NCI-H345 (cell line): ENCODE results near the gene SDHC.
A peak's percentile ranks its signal among the peaks of the same experiment; 100 is the strongest.

Experiments used
- DNase-seq: peaks from one replicate; lab custom pipeline; 2025; lab: John Stamatoyannopoulos, UW

Gene SDHC, protein sequence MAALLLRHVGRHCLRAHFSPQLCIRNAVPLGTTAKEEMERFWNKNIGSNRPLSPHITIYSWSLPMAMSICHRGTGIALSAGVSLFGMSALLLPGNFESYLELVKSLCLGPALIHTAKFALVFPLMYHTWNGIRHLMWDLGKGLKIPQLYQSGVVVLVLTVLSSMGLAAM

GRCh38 chr1:161314201-161314981, at the start of gene SDHC:
TSS of gene SDHC (plus strand) at chr1:161314381. CDS start at chr1:161314406, 25 bp downstream.
- DNase-seq, result peak; percentile 92

- no peak for DNase-seq
Observed at GRCh38 chr1:161265305-161265704, 48.9 kb upstream of the SDHC start.

- no peak for DNase-seq
Observed at GRCh38 chr1:161266202-161266601, 48.0 kb upstream of the SDHC start.

- DNase-seq, result no peak
Observed at GRCh38 chr1:161266836-161267235, 47.3 kb upstream of the SDHC start.

- no peak for DNase-seq
Observed at GRCh38 chr1:161267321-161267720, 46.9 kb upstream of the SDHC start.

GRCh38 chr1:161273402-161273801, 40.8 kb upstream of the SDHC start:
- no peak for DNase-seq

- no peak for DNase-seq
Observed at GRCh38 chr1:161274874-161275273, 39.3 kb upstream of the SDHC start.

DNA sequence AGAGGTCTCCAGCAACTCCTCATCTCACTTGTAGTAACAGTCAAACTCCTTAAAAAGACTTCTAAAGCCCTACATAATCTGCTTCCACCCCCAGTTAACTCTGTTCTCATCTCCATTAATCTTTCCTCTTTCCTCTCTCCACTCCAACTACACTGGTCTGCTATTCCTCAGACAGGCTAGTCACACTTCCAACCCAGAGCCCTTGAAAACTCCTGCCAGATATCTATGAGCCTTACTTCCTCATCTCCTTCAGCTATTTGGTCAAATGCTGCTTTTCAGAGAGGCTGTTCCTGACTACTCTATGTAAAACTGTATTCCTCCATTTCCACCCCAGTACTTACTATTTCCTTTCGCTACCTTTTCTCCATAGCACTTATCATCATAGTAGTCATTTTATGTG, 31.2 kb upstream of the SDHC start:
- no peak for DNase-seq

DNA sequence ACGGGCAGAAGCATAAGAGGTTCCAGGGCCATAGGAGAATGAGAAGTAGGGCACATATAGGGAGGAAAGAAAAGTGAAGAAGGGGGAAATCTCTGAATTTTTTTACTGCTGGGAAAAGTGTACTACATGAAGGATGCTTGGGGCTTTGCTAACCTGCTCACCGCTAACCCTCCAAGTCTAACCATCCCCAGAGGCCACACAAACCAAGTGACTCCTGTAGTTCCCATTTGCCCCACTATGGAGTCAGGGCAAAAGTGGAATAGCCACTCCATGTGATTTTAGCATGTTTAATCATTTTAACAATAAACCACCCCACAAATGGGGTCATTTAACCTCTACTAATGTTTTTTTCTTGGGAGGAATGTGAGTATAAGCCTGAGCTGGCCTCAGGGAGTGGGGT, 29.1 kb upstream of the SDHC start:
- DNase-seq, result no peak

- no peak for DNase-seq
Observed at GRCh38 chr1:161285521-161285920, 28.7 kb upstream of the SDHC start.

- DNase-seq, result no peak
Observed at GRCh38 chr1:161287482-161288054, 26.6 kb upstream of the SDHC start.

GRCh38 chr1:161290779-161291178, 23.4 kb upstream of the SDHC start:
- DNase-seq, result no peak

DNA sequence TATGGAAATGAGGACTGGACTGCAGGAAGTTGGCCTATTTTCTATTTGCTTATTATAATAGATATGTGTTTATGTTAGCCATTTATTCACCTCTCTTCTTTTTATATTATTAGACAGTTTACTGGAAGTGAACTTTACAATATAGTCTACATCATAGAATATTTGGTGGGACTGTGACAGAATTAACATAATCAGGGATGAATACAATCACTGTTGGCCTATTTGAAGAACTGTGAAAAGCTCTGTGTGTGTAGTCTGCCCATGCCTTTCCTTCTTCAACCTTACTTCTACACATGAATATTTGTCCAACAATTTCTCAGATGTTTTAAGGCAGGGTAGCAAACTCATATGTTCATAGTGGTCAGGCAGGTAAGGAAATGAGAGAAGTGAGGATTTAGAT, 16.8 kb upstream of the SDHC start:
- no peak for DNase-seq

DNA sequence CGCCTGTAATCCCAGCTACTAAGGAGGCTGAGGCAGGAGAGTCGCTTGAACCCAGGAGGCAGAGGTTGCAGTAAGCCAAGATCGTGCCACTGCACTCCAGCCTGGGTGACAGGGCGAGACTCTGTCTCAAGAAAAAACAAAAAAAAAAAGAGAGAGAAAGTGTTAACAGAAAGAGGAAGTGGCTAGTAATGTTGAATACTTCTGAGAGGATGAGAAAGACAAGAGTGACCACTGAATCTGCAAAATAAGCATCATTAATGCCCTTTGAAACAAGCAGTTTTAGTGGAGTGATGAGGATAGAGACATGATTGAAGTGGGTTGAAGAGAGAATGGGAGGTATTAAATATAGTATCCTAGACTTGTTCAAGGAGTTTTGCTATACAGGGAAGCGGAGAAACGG, 16.1 kb upstream of the SDHC start:
- no peak for DNase-seq

- DNase-seq, result no peak
Observed at GRCh38 chr1:161299347-161299746, 14.8 kb upstream of the SDHC start.

DNA sequence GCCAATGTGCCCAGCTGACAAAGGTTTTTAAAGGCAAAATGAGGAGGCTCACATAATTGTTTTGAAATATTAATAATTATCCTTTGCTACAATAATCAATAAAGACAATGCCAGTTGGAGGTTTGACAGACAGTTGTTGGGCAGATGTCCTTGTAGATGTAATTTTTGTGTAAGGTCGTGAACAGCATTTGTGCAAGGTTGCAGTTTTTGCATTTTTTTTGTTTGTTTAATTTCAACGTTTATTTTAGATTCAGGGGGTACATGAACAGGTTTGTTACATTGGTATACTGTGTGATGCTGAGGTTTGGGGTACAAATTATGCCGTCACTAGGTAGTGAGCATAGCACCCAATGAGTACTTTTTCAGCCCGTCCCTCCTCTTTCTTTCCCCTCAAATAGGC, 13.7 kb upstream of the SDHC start:
- no peak for DNase-seq

GRCh38 chr1:161304927-161305866, 9.0 kb upstream of the SDHC start:
- no peak for DNase-seq

- peak; percentile 88 for DNase-seq
Observed at GRCh38 chr1:161305867-161306519, 8.2 kb upstream of the SDHC start.

- no peak for DNase-seq
Observed at GRCh38 chr1:161307230-161307768, 6.9 kb upstream of the SDHC start.

DNA sequence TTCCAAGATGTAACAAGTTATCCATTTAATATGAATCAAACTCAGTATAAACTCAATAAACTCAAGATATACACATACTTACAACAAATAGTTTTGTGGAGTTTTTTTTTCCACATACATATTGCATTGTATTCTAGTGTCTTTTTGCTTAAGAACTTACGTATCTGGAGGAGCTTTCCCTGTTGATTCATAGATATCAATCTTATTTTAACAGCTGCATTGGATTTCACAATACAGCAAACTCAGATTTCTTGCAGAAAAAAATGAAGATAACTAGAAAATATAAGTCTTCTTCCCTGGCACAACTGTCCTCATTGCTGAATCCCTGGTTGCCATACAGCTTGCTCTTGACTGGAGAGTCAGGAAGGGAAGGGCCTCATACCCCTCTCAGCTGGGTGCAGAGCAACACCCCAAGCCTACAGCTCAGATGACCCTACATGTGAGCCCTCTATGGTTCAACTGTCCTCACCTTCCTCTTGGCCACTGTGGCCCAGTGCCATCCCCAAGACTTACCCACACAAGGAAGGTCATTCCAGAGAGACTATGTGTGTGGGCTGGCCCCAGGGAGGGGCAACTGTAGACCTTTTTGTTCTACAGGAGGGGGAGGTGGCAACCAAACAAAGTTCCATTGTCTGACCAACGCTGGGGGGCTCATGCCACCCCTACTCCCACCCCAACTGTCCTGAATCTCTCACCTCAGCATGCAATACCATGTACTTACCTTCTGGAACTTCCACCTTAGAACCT, 6.1 kb upstream of the SDHC start:
- no peak for DNase-seq

- DNase-seq, result no peak
Observed at GRCh38 chr1:161309868-161310267, 4.3 kb upstream of the SDHC start, which contains the start of gene MPZ. TSS of gene MPZ (minus strand) at chr1:161309968. CDS start at chr1:161309905, 63 bp downstream.
